Measurements from ENCODE around the gene STN1. TPM values are rescaled to one million over a fixed set of nuclear protein-coding genes. Genes with fewer than 3 reads are reported as not detected.

Gene STN1
- total RNA-seq, 1 donor from 2014 or later, result 30.9 TPM

- no peak for DNase-seq (ENCODE audit: low read depth, low spot score)
Observed at GRCh38 chr10:103929381-103929921, 11.5 kb upstream of the STN1 start.

- DNase-seq (ENCODE audit: low read depth, low spot score), result no peak
Observed at GRCh38 chr10:103928784-103929183, 10.8 kb upstream of the STN1 start.

GRCh38 chr10:103926722-103927319, 8.8 kb upstream of the STN1 start:
- DNase-seq (ENCODE audit: low read depth, low spot score), result no peak

DNA sequence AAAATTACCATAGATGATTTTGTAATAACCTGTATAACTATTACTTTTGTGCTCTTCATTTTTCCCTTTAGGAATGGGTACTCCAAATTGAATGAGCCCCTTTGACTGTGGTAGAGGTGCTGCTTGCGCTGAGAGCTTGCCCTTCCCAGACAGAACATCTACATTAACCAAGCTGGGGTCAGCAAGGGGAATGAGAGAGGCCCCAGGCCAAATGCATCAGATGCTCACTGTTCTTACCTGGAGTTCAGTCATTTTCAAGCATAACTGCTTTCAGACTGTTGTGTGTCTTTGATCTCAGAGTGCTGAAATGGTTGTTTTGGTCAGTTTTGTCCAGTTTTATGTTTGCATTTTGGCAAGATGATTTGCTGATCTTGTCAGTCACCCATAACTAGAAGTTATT, 7.6 kb upstream of the STN1 start:
- DNase-seq (ENCODE audit: low read depth, low spot score), result no peak

- DNase-seq (ENCODE audit: low read depth, low spot score), result no peak
Observed at GRCh38 chr10:103923502-103923901, 5.5 kb upstream of the STN1 start.

GRCh38 chr10:103922659-103923058, 4.7 kb upstream of the STN1 start:
- DNase-seq (ENCODE audit: low read depth, low spot score), result no peak

GRCh38 chr10:103921750-103922195, 3.8 kb upstream of the STN1 start:
- no peak for DNase-seq (ENCODE audit: low read depth, low spot score)

GRCh38 chr10:103921248-103921647, 3.3 kb upstream of the STN1 start:
- no peak for DNase-seq (ENCODE audit: low read depth, low spot score)

- DNase-seq (ENCODE audit: low read depth, low spot score), result no peak
Observed at GRCh38 chr10:103919648-103920025, 1.7 kb upstream of the STN1 start.

GRCh38 chr10:103917302-103918052, 507 bp downstream of the STN1 start:
- no peak for DNase-seq (ENCODE audit: low read depth, low spot score)

DNA sequence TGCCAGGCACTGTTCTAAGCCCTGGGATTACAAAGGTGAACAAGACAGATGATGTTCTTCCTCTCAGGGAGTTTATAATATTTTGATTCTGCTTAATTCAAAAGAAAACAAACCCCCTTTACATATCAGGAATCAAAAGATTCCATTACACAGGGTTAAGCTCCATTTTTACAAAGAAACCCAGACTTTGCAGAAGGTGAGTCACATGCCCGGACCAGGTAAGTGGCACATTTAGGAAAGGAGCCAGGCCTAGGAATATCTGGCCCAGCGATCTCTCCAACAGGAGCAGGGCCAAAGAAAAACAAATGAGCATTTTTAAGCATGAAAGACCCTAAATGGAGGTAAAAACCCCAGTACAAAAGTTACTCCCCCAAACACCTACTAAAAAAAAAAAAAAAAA, 1.1 kb downstream of the STN1 start:
- no peak for DNase-seq (ENCODE audit: low read depth, low spot score)

DNA sequence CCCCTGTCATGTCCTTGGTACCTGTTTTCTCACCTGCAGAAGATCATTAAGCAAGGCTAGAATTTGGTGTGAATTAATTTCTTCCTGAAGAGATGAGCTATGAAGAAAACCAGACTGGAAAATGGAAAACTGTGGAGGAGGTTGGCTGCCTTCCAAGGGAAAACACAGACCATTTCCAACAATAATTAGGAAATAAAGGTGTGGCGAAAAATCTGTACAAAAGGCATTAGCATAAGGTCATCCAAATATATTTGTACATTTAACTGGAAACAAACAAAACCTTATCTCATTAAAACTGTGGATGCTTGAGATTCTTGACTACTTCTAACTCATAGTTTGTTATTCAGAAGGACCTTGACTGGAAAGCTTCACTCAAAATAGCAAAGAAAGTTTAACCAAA, 1.7 kb downstream of the STN1 start:
- DNase-seq (ENCODE audit: low read depth, low spot score), result no peak

GRCh38 chr10:103915796-103916195, 2.2 kb downstream of the STN1 start:
- no peak for DNase-seq (ENCODE audit: low read depth, low spot score)

DNA sequence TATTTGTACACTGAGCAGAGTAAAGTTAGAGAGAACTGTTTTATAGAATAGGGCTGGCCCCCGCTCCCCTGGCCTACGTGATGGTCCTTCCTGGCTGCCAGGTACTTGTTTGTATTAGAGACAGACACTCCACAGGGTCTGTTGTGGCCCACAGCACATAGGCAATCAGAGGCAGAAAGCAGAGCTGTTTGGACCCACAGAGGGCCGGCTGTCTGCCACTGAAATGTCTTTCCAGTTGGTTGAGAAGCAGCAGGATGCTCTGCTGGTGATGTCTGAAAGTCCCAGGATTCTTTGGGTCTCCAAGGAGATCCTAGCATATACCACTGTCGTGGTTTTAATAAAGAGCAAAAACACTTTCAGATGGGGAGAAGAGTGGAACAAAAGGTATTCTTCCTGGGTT, 5.2 kb downstream of the STN1 start:
- DNase-seq (ENCODE audit: low read depth, low spot score), result no peak

DNA sequence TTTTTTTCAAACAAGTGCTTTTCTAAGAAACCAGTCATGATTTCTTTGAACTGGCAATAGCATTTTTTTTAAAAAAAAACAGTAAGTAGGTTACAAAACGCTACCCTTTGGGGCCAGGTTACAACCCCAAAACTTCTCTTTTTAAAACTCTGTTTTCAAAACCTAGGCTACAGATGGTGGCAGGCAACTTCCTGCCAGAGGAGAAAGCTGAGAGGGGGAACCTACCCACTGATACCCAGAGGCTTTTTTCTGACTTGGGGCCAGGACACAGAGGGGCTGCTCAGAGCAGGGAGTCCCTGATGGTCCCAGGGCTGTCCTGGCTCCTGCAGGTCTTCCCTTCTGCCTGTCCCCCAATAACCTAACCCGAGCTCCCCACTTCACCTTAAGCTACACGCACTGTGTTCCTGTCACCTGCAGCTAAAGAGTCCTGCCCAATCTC, 6.9 kb downstream of the STN1 start:
- DNase-seq (ENCODE audit: low read depth, low spot score), result no peak

- DNase-seq (ENCODE audit: low read depth, low spot score), result no peak
Observed at GRCh38 chr10:103910442-103911012, 7.5 kb downstream of the STN1 start.

GRCh38 chr10:103905441-103905840, 12.5 kb downstream of the STN1 start:
- DNase-seq (ENCODE audit: low read depth, low spot score), result no peak

GRCh38 chr10:103901299-103901698, 16.7 kb downstream of the STN1 start:
- DNase-seq (ENCODE audit: low read depth, low spot score), result no peak

- DNase-seq (ENCODE audit: low read depth, low spot score), result no peak
Observed at GRCh38 chr10:103899312-103899711, 18.7 kb downstream of the STN1 start.

- no peak for DNase-seq (ENCODE audit: low read depth, low spot score)
Observed at GRCh38 chr10:103897241-103897774, 20.7 kb downstream of the STN1 start.

- no peak for DNase-seq (ENCODE audit: low read depth, low spot score)
Observed at GRCh38 chr10:103896225-103896624, 21.8 kb downstream of the STN1 start.

Measured in pulmonary artery endothelial cell (primary cell).